HEK293 (cell line): ENCODE data around the gene JPH2.

Experiments used
- ATF2 ChIP-seq: fragments of 450-650 bp; formaldehyde crosslinking; IDR thresholded peaks from 2 replicates; pipeline ENCODE4 v1.5.1; 2016; ENCODE audit warnings: missing biosample characterization, missing genetic modification characterization, low read depth
- CTCF ChIP-seq: fragments of 450-650 bp; formaldehyde crosslinking; IDR thresholded peaks from 2 replicates; pipeline ENCODE4 v1.5.1; 2016; ENCODE audit warnings: missing biosample characterization, missing genetic modification characterization
- ZBTB7A ChIP-seq: fragments of 450-650 bp; formaldehyde crosslinking; IDR thresholded peaks from 2 replicates; pipeline ENCODE4 v1.5.1; 2016; ENCODE audit warnings: low read depth, missing biosample characterization, missing genetic modification characterization
- ZFP41 ChIP-seq: fragments of 450-650 bp; formaldehyde crosslinking; IDR thresholded peaks from 2 replicates; pipeline ENCODE4 v1.5.1; 2016; ENCODE audit warnings: missing biosample characterization, missing genetic modification characterization, borderline replicate concordance
- ZNF654 ChIP-seq: fragments of 450-650 bp; formaldehyde crosslinking; IDR thresholded peaks from 2 replicates; pipeline ENCODE4 v1.5.1; 2016; ENCODE audit warnings: low read depth, missing biosample characterization, missing genetic modification characterization
- ZNF830 ChIP-seq: fragments of 450-650 bp; IDR thresholded peaks from 2 replicates; pipeline ENCODE4 v1.5.0; 2018; ENCODE audit warnings: missing biosample characterization, missing genetic modification characterization, low read depth, mild to moderate bottlenecking, moderate library complexity

GRCh38 chr20:44151621-44152416, 35.2 kb downstream of the JPH2 start:
- TF ChIP-seq CTCF (tag by site-specific recombination) = no peak
- TF ChIP-seq ZBTB7A = no peak
- TF ChIP-seq ZNF654 (tag by site-specific recombination) = no peak
- TF ChIP-seq ZNF830 (tag by site-specific recombination) = no peak
- TF ChIP-seq ZFP41 = no peak
- no peak for TF ChIP-seq ATF2
